GM12874 (cell line): Measurements from ENCODE around the gene RALGPS1.

ENCODE experiments used
- CTCF ChIP-seq: IDR thresholded peaks from 2 replicates; pipeline ENCODE4 v1.5.1; 2011; ENCODE audit warnings: low read depth, mild to moderate bottlenecking, control low read depth, low read length, moderate library complexity; ENCODE audit not compliant: insufficient read depth

Gene RALGPS1

GRCh38 chr9:127159325-127159801 lies 244.8 kb downstream of the RALGPS1 start:
- TF ChIP-seq CTCF = no peak

- no peak for TF ChIP-seq CTCF
Measured at GRCh38 chr9:127159949-127160610, 245.5 kb downstream of the RALGPS1 start.

GRCh38 chr9:127161081-127161624 lies 246.6 kb downstream of the RALGPS1 start:
- no peak for TF ChIP-seq CTCF

- TF ChIP-seq CTCF = no peak
Measured at GRCh38 chr9:127162046-127162863, 247.7 kb downstream of the RALGPS1 start.

GRCh38 chr9:127162864-127163365 lies 248.3 kb downstream of the RALGPS1 start:
- TF ChIP-seq CTCF = no peak

- TF ChIP-seq CTCF = no peak
Measured at GRCh38 chr9:127163409-127163808, 248.8 kb downstream of the RALGPS1 start.

GRCh38 chr9:127165116-127165515 lies 250.5 kb downstream of the RALGPS1 start:
- TF ChIP-seq CTCF = no peak
